Measurements from ENCODE around the gene NTRK3.
"Not testable (repeated sequence)": the region's sequence is repeated elsewhere in the genome, so short reads cannot be mapped to it uniquely, and the experiment has no call there.

Gene NTRK3

GRCh38 chr15:87871258-87871681 is 385.3 kb downstream of the NTRK3 start:
- DNase-seq (no peak), ATAC-seq (replicated peaks) (no peak)
- Mint-ChIP-seq H3K4me3 (no peak overlapping the region), H3K36me3 (no peaks in the 10 kb centered on the region), H3K4me1 (no peaks in the 10 kb centered on the region), H3K27ac (no peak overlapping the region), H3K9me3 (no peaks in the 10 kb centered on the region), H3K27me3 (no peaks in the 10 kb centered on the region)

DNA sequence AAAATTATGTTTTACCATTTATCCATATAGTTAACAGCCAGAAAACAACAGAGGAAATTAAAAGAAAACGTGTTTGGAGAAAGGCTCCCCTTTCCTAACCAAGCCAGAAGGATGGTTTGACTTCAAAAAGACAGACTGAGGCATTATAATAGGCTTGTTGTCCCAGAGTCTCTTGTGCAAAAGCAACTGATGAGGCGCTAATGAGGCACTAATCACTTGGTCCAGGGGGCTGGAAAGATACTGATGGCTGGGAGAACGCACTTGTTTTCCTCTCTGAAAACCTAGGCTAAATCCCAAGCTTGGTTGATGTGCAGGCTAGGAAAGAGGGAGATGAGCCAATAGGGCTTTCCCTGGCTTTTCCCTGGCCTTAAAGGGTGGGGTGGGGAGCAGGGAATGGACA is 389.6 kb downstream of the NTRK3 start:
- no peaks in the 10 kb centered on the region for H3K4me1 Mint-ChIP-seq
- H3K9me3 Mint-ChIP-seq, result no peaks in the 10 kb centered on the region
- no peak overlapping the region for H3K4me3 Mint-ChIP-seq
- no peak overlapping the region for H3K27ac Mint-ChIP-seq
- ATAC-seq (replicated peaks) (no peak), DNase-seq (no peak)
- H3K27me3 Mint-ChIP-seq, result no peaks in the 10 kb centered on the region
- no peaks in the 10 kb centered on the region for H3K36me3 Mint-ChIP-seq

- ATAC-seq (replicated peaks) (no peak), DNase-seq (no peak)
- H3K27me3 Mint-ChIP-seq, result no peaks in the 10 kb centered on the region
- no peaks in the 10 kb centered on the region for H3K9me3 Mint-ChIP-seq
- no peaks in the 10 kb centered on the region for H3K4me1 Mint-ChIP-seq
- H3K4me3 Mint-ChIP-seq, result no peak overlapping the region
- H3K27ac Mint-ChIP-seq, result no peak overlapping the region
- H3K36me3 Mint-ChIP-seq, result no peaks in the 10 kb centered on the region
Measured at GRCh38 chr15:87863152-87863551, 393.4 kb downstream of the NTRK3 start.

DNA sequence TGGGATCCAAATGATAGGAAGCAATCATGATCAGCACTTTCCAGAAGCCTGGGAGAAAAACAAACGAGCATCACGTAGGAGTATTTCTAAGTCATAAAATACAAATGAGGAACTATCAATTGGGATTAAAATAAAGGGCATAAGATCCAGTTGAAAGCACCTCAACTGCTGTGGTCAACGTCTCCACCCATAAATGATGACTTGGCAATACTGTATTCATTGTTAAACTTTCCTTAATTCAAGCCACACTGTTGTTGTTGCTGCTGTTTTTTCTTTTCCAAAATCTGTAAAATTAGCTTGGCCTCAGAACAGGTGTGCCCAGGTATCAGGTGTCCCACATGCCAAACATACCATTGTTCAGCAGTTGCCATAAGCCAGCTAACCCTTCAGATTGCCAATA is 395.8 kb downstream of the NTRK3 start:
- no peaks in the 10 kb centered on the region for H3K4me1 Mint-ChIP-seq
- H3K27ac Mint-ChIP-seq, result no peak overlapping the region
- no peaks in the 10 kb centered on the region for H3K36me3 Mint-ChIP-seq
- DNase-seq (no peak), ATAC-seq (replicated peaks) (no peak)
- H3K9me3 Mint-ChIP-seq, result no peaks in the 10 kb centered on the region
- H3K4me3 Mint-ChIP-seq, result no peak overlapping the region
- H3K27me3 Mint-ChIP-seq, result no peaks in the 10 kb centered on the region

DNA sequence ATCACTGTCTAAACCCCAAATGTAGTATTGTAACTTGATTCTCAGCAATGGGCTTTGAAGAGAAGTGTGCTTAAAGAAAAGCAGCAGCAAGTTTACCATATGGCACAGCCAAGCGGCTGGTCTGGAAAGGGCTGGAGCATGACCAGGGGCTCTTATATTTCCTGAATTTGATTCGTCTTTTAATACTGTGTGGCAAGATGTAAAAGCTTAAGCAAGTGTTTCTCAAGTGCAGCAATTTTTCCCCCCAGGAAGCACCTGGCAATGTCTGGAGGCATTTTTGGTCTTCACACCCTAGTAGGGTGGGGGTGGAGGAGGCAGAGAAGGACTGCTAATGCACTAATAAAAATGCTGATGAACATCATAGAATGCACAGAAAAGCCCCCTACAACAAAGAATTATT is 397.9 kb downstream of the NTRK3 start:
- H3K4me1 Mint-ChIP-seq, result no peaks in the 10 kb centered on the region
- no peaks in the 10 kb centered on the region for H3K9me3 Mint-ChIP-seq
- H3K27ac Mint-ChIP-seq, result no peak overlapping the region
- no peaks in the 10 kb centered on the region for H3K27me3 Mint-ChIP-seq
- H3K4me3 Mint-ChIP-seq, result no peak overlapping the region
- DNase-seq, result no peak
- H3K36me3 Mint-ChIP-seq, result no peaks in the 10 kb centered on the region
- ATAC-seq (replicated peaks), result no peak

DNA sequence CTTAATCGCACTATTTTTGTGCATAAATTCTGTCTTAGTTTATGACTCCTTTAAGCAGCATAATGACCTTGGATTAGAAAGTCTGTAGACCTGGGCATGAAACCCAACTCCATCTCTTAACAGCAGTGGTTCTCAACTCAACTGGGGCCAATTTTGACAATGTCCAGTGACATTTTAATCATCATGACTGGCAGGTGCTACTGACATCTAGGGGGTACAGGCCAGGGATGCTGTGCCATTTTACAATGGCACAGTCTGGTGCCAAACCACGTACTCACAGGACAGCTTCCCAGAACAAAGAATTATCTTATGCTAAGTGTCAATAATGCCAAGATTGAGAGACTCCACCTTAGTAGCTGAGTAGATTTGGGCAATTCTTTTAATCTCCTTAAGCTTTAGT is 405.0 kb downstream of the NTRK3 start:
- ATAC-seq (replicated peaks), result no peak
- H3K4me3 Mint-ChIP-seq, result no peak overlapping the region
- H3K27ac Mint-ChIP-seq, result no peak overlapping the region
- H3K4me1 Mint-ChIP-seq, result no peaks in the 10 kb centered on the region
- H3K9me3 Mint-ChIP-seq, result peaks cover 0 to 2% of the 10 kb centered on the region in 2 donors
- H3K27me3 Mint-ChIP-seq, result no peaks in the 10 kb centered on the region
- no peak for DNase-seq
- no peaks in the 10 kb centered on the region for H3K36me3 Mint-ChIP-seq

DNA sequence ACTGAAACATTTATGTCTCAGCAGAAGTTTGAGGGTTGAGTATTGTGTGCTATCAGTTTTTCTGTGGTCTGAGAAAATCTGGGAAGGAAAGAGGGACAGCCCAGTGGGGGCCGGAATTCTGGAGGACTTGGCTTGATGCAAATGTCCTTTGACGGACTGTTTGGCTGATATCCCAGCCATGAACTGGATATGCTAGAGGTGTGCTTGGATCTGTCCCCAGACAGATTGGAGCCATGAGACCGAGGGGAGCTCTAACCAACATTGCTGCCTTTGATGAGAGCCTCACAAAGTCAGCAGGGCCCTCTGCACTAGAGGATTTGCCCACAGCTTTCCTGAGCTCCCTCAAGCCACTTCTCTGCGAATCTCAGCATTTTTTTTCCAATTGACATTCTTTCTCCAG is 405.6 kb downstream of the NTRK3 start:
- H3K9me3 Mint-ChIP-seq, result peaks cover 0 to 2% of the 10 kb centered on the region in 2 donors
- no peak for ATAC-seq (replicated peaks)
- no peak for DNase-seq

GRCh38 chr15:87849181-87849580 is 407.4 kb downstream of the NTRK3 start:
- H3K4me3 Mint-ChIP-seq, result no peak overlapping the region

More for the DNA sequence above, 405.6 kb downstream of the NTRK3 start:
- Mint-ChIP-seq H3K36me3 (no peaks in the 10 kb centered on the region), H3K4me3 (no peak overlapping the region), H3K4me1 (no peaks in the 10 kb centered on the region), H3K27me3 (no peaks in the 10 kb centered on the region), H3K27ac (no peak overlapping the region)

DNA sequence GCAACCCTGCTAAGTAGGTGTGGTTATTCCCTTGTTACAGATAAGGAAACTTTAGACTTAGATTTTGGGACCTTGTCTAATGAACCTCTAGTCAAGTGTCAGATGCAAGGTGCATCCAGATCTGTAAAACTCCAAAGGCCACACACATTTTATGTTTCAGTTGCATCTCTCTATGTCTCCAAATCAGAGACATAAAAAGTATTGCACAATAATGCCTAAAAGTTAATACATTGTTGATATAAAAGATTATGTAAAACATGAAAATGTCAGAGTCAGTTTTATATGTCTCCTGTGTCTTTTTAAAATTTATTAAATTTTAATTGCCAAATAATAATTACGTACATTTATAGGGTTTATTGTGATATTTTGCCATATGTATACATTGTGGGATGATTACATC is 408.5 kb downstream of the NTRK3 start:
- H3K27ac Mint-ChIP-seq, result no peak overlapping the region

More at GRCh38 chr15:87849181-87849580, 407.4 kb downstream of the NTRK3 start:
- H3K36me3 Mint-ChIP-seq, result no peaks in the 10 kb centered on the region
- no peak overlapping the region for H3K27ac Mint-ChIP-seq
- no peaks in the 10 kb centered on the region for H3K4me1 Mint-ChIP-seq
- ATAC-seq (replicated peaks), result no peak
- H3K27me3 Mint-ChIP-seq, result no peaks in the 10 kb centered on the region
- DNase-seq, result no peak
- peaks cover 0 to 3% of the 10 kb centered on the region in 2 donors for H3K9me3 Mint-ChIP-seq

DNA sequence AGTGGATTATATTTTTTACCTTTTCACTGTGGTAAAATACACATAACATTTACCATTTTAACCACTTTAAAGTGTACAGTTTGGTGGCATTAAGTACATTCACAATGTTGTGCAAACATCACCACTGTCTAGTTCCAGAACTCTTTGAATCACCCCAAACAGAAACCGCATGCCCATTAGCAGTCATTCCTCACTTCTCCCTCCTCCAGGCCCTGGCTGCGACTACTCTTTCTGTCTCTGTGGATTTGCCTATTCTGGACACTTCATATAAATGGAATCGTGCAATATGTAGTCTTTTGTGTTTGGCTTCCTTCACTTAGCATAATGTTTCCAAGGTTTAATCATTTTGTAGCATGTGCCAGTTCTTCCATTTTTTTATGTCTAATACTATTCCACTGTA is 409.8 kb downstream of the NTRK3 start:
- DNase-seq, result no peak
- Mint-ChIP-seq H3K4me3 (no peak overlapping the region), H3K4me1 (no peaks in the 10 kb centered on the region), H3K27me3 (no peaks in the 10 kb centered on the region), H3K9me3 (peaks cover 4 to 9% of the 10 kb centered on the region in 2 donors), H3K27ac (no peak overlapping the region), H3K36me3 (no peaks in the 10 kb centered on the region)
- no peak for ATAC-seq (replicated peaks)

More for the DNA sequence above, 408.5 kb downstream of the NTRK3 start:
- Mint-ChIP-seq H3K4me3 (no peak overlapping the region), H3K9me3 (peaks cover 4 to 5% of the 10 kb centered on the region in 2 donors), H3K36me3 (no peaks in the 10 kb centered on the region), H3K27me3 (no peaks in the 10 kb centered on the region), H3K4me1 (no peaks in the 10 kb centered on the region)
- ATAC-seq (replicated peaks) (no peak), DNase-seq (no peak)

DNA sequence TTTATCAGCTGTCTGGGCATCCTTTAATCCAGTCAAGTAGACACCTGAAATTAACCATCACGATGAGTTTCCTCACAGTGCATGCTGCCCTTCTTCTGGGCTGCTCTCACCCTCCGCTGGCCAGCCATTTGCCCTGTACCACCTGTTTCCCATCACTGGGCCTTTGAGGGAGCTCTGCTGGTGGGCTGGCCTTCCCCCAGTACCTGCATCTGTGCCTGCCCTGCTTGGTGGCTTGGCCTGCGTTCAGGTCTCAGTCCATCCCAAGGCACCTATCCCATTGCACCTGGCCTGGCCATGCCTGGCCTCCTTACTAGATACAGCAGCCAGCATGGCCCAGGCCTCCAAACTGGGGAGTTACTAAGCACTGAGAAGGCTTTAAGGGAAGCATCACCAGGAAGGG is 413.2 kb downstream of the NTRK3 start:
- Mint-ChIP-seq H3K9me3 (peaks cover 10 to 20% of the 10 kb centered on the region in 2 donors), H3K4me1 (no peaks in the 10 kb centered on the region), H3K27ac (no peak overlapping the region), H3K36me3 (no peaks in the 10 kb centered on the region), H3K4me3 (no peak overlapping the region), H3K27me3 (no peaks in the 10 kb centered on the region)
- ATAC-seq (replicated peaks) (no peak), DNase-seq (no peak)

- Mint-ChIP-seq H3K4me1 (no peaks in the 10 kb centered on the region), H3K4me3 (no peak overlapping the region), H3K27me3 (no peaks in the 10 kb centered on the region), H3K36me3 (no peaks in the 10 kb centered on the region), H3K27ac (no peak overlapping the region), H3K9me3 (peaks cover 14 to 20% of the 10 kb centered on the region in 2 donors)
- DNase-seq (no peak), ATAC-seq (replicated peaks) (no peak)
Measured at GRCh38 chr15:87841426-87841998, 415.0 kb downstream of the NTRK3 start.

DNA sequence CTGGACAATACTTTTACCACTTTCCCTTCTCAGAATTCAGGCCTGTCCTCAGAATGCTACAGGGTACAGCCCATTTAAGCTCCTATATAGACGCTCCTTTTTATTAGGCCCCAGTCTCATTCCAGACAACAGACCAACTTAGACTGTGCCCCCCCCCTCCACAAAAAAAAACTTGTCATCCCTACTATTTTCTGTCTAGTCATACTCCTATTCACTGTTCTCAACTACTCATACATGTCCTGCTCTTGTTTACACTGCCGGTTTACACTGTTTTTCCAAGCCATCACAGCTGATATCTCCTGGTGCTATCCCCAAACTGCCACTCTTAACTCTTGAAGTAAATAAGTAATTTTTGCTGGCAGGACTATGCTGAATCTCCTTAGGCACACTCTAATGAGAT is 420.7 kb downstream of the NTRK3 start:
- H3K9me3 Mint-ChIP-seq; H3K27me3 Mint-ChIP-seq; ATAC-seq (replicated peaks); DNase-seq; H3K4me3 Mint-ChIP-seq; H3K27ac Mint-ChIP-seq; H3K4me1 Mint-ChIP-seq; H3K36me3 Mint-ChIP-seq: not testable (repeated sequence)

- not testable (repeated sequence) for H3K4me3 Mint-ChIP-seq; H3K9me3 Mint-ChIP-seq; H3K27ac Mint-ChIP-seq; DNase-seq; H3K4me1 Mint-ChIP-seq; H3K36me3 Mint-ChIP-seq; H3K27me3 Mint-ChIP-seq; ATAC-seq (replicated peaks)
Measured at GRCh38 chr15:87833333-87833732, 423.2 kb downstream of the NTRK3 start.

DNA sequence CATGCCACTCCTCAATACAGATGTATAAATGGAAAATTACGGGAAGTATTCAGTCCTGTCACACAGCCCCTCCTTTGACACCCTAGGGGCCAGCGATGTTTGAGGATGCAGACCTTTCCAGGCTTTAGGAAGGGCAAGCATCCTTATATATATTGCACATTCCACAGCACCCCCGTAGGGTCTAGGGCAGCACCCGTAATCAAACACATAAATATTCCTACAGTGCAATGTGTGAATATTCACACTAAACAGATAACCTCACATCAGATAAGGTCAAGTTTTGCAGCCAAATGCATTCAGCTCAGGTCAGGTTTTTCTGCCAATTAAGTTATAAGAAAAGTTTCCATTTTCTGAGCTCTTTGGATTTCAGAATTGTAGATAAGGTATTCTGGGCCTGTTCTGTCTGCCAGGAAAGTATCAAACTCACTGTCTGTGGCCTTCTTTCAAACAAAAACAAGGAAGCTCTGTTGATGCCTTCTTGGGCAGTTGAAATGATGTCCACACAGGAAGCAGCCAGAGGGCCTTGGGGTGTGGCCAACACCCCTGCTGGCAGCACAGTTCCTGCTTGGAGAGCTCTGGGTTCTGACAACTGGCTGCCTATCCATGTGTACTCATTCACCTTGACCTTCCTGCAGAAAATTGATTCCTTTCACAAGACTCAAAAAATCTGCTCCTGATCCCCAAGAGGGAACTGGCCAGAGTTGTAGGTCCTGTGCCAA is 427.0 kb downstream of the NTRK3 start:
- Mint-ChIP-seq H3K27ac (no peak overlapping the region), H3K27me3 (peaks cover 0 to 5% of the 10 kb centered on the region in 2 donors), H3K4me3 (no peak overlapping the region), H3K4me1 (no peaks in the 10 kb centered on the region), H3K9me3 (peaks cover 0 to 6% of the 10 kb centered on the region in 2 donors), H3K36me3 (no peaks in the 10 kb centered on the region)
- ATAC-seq (replicated peaks) (no peak), DNase-seq (no peak)

All from stimulated activated naive B cell treated with anti-CD40 and anti-IgM and Interleukin-4, amounts not matched to agents 10 μg/mL and 1 μg/mL and 100 μg/mL, for 72 hours (primary cell).